DLD1 (cell line): ENCODE results near the gene HTR2C.
"Not testable (repeated sequence)": the region's sequence is repeated elsewhere in the genome, so short reads cannot be mapped to it uniquely, and the experiment has no call there.

Source experiments
- in situ Hi-C: cut with HindIII; loops from 2 replicates; pipeline ENCODE4 v1.10.0; 2017; ENCODE audit warnings: low sequenced_read_pairs

The HTR2C gene

DNA sequence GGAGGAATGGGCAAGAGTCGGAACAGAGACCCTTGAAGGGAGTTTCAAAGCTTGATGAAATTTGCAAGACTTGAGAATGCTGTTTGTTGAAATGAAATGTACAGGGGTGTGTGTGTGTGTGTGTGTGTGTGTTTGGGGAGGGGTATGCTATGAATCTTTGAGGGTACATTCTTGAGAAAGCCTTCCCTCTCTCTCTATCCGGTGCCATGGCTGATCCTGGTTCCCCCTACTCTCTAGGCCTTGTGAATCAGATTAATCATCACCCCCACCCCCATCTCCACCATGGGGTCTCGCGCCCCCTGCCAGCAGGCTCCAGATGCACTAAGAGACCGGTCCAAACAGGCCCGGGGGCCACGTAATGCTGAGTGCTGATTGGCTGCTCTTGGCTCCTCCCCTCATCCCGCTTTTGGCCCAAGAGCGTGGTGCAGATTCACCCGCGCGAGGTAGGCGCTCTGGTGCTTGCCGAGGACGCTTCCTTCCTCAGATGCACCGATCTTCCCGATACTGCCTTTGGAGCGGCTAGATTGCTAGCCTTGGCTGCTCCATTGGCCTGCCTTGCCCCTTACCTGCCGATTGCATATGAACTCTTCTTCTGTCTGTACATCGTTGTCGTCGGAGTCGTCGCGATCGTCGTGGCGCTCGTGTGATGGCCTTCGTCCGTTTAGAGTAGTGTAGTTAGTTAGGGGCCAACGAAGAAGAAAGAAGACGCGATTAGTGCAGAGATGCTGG, at the start of gene HTR2C:
Gene HTR2C, plus strand, starts transcription at position 441 of the 729 bp plus-strand sequence. CDS start 142,851 bp downstream, outside the sequence.
- in situ Hi-C loops: no loop called here

DNA sequence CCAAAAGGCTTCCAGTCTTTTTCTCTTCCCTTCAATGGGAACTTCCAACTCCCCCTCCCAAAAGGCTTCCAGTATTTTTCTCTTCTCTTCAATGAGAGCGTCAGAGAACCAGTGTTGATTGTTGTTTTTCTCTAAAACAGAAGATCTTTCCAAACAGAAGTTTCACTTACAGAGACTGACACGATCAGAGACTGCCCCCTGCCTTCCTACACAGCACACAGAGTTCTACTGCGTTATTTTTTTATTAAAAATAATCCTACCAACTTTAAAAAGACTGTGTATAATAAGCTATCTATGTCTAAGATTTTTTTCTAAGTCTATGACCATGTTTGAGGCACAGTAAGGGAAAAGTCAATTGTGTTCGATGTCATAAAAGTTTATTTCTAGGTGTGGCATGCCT, 3.5 kb upstream of the HTR2C start:
- in situ Hi-C loops: no loop called here

- in situ Hi-C loops: no loop called here
Measured at GRCh38 chrX:114581528-114582263, 2.2 kb upstream of the HTR2C start.

GRCh38 chrX:114582264-114582632, 1.6 kb upstream of the HTR2C start:
- in situ Hi-C loops: no loop called here

- in situ Hi-C loops: no loop called here
Measured at GRCh38 chrX:114582698-114583395, 1.0 kb upstream of the HTR2C start.

- in situ Hi-C loops: no loop called here
Measured at GRCh38 chrX:114584375-114584943, 573 bp downstream of the HTR2C start.

GRCh38 chrX:114584983-114585842, 1.3 kb downstream of the HTR2C start:
- in situ Hi-C loops: no loop called here

- in situ Hi-C loops: no loop called here
Measured at GRCh38 chrX:114591121-114591520, 7.2 kb downstream of the HTR2C start.

DNA sequence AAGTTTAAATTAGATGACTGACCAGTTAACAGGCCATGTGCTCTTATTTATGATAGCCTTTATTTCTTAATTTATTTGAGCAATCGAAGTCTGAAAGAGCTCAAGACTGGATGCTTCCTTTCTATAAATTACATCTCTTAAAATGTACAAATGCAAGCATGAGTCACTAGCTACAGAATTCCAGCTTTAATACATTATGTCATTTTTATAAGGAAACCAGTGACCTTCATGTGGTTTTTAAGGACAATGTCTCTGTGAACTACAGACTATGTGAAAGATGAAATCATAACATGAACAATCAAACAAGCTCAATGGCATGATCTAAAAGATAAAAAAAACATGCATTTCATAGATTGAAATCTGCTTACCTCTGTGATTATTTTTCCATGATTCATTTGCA, 15.4 kb downstream of the HTR2C start:
- in situ Hi-C loops: no loop called here

DNA sequence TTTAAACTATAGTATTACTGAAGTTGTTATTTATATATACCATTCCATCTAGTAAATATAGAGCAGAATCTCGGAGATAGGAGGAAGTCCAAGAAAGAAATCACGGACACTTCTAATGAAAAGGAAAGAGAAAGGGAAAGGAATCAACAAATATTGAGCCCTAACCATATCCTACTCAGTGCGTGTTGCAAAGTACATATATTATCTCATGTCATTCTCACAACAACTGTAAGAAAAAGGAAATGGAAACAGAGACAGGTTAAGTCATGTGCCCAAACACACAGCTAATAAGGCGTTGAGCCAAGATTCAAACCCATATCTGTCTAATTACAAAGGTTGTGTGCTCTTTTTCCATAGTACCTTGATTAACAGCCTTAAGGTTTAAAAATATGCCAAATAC, 16.0 kb downstream of the HTR2C start:
- in situ Hi-C loops: no loop called here

DNA sequence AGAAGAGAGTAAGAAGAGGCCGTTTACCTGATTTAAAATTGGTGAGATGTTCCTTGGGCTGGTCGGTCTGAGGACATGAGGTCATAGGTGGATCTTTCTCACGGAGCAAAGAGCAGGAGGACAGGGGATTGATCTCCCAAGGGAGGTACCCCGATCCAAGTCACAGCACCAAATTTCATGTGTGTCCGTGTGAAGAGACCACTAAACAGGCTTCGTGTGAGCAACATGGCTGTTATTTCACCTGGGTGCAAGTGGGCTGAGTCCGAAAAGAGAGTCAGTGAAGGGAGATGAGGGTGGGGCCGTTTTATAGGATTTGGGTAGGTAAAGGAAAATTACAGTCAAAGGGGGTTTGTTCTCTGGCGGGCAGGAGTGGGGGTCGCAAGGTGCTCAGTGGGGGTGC, 22.7 kb downstream of the HTR2C start:
- in situ Hi-C loops: not testable (repeated sequence)

GRCh38 chrX:114611018-114611619, 27.2 kb downstream of the HTR2C start:
- in situ Hi-C loops: no loop called here

DNA sequence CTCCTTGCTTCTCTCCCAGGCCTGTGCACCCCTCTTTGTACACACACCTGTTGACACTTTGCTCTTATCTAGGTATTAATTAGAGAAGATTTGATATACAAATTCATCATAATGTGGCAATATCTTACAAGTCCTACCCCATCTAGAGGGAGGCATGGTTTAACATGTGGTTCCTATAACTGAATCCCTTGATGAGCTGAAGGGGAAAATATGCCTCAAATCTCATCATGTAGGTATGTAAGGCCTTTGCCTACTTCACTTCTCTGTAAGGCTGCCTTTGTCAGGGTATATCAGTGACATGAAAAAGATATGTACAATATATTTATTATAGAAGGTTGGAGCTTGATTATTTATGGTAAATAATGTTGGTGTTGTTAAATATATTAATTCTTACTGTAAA, 31.9 kb downstream of the HTR2C start:
- in situ Hi-C loops: no loop called here

DNA sequence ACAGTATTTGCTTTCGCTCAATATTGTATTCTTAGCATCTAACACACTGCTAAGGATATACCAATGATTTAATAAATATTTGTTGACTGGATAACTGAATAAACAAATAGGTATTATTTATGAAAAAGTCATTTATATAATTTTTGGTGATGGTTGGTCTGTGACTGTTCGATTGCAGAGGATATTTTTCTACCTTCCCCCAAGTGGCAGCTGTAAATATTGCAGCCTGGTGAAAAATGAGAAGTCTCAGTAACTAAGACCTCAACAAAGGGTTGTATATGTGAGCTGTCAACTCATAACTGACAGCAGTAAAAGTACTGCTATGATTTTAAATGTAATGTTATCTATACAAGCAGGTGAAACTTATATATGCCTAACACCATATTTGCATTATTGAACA, 36.0 kb downstream of the HTR2C start:
- in situ Hi-C loops: no loop called here

DNA sequence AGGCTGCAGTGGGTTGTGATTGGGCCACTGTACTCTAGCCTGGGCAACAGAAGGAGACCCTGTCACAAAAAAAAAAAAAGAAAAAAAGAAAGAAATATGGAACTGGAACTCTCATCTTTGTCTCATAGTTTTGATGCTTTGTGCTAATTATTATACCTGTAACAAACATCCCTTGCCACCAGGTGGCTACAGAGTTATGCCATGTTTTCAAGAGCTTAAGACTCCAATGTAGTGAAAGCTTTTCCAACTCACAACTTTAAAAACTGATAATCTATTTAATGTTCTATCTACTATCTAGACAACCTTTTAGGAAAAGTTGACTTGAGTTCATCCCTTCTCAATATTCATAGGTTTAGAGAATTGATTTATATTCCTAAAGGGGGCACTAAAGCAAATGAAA, 42.4 kb downstream of the HTR2C start:
- in situ Hi-C loops: no loop called here

- in situ Hi-C loops: no loop called here
Measured at GRCh38 chrX:114635986-114636385, 52.1 kb downstream of the HTR2C start.

DNA sequence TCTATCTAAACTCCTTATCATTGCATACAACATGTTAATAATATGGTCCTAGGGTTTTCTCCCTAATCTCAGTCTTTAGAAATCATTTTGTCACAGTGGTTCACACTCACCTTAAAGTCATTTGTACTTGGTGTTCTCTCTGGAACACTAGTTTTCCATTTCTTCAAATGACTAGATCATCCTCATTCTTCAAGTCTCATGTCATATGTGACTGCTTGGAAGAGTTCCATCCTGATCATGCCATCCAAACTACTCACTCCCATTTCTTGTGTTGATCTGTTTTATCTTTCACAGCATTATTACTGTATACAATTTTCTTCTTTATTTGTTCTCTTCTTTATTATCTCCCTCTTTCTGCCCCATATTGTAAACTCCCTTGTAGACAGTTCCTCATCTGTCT, 66.5 kb downstream of the HTR2C start:
- in situ Hi-C loops: no loop called here

DNA sequence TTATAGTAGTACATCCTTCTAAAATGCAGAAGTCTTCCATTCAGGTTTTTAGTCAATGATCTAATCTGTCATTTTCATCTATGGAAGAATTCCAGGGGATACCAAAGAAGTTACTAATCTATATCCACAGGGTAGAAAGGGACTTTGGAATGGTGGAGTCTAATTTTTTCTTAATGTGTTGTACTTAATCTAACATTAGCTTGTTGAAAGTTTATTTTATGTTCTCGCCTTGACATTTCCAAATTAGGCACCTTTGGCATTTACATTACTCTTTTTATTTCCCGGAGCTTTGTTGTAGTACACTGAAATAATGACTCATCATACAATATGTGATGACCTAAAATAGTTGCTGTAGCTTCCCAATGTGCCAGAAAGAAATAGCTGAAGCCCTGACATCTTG, 91.5 kb downstream of the HTR2C start:
- in situ Hi-C loops: no loop called here

DNA sequence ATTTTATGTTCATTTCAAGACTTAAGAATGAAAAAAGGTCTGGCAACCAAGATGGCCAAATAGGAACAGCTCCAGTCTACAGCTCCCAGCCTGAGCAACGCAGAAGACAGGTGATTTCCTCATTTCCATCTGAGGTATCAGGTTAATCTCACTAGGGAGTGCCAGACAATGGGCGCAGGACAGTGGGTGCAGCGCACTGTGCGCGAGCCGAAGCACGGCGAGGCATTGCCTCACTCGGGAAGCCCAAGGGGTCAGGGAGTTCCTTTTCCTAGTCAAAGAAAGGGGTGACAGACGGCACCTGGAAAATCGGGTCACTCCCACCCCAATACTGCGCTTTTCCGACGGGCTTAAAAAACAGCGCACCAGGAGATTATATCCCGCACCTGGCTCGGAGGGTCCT, 116.6 kb downstream of the HTR2C start:
- in situ Hi-C loops: not testable (repeated sequence)

DNA sequence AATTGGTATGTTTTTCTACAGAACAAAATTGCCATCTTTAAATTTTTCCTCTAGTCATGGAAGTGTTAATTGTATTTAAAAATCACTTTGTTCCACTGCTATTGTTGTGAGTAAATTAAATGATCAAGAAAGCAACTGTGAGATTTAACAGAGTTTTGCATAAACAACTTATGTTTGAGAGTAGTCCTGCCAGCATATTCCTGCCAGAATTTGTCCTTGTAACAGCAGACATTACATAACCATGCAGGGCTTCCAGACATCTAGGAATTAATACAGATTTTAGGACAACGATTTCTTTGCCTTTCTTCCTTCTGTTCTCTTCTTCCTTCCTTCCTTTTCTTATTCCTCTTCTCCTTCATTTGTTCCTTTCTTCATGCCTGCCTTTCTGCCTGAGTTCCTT, 125.5 kb downstream of the HTR2C start:
- in situ Hi-C loops: no loop called here
